Measurements from ENCODE around the gene TBKBP1. TPM values are rescaled to one million over a fixed set of nuclear protein-coding genes. Genes with fewer than 3 reads are reported as not detected.

TBKBP1 gene
- total and polyA plus RNA-seq, 2 of the 4 experiments (the other 2 are of a cell fraction), result 3.4 to 8.5 TPM

- H3K4me3 ChIP-seq (ENCODE audit: insufficient read depth, low read depth, low read length), result no peak overlapping the region
- POLR2A ChIA-PET (ENCODE audit: unreplicated experiment), result no interaction called here
- no peak overlapping the region for H2AFZ ChIP-seq (replicated peaks; ENCODE audit: low read length, poor library complexity)
- no peaks in the 10 kb centered on the region for H3K9me1 ChIP-seq (ENCODE audit: insufficient read depth, low read length)
- no peak overlapping the region for H3K18ac ChIP-seq (ENCODE audit: low read depth, low read length)
- dilution Hi-C loops (cut with HindIII; ENCODE audit: low sequenced_read_pairs, unreplicated experiment) (no loop called here), intact Hi-C loops (cut with micrococcal nuclease) (no loop called here), in situ Hi-C loops (cut with MboI; ENCODE audit: low sequenced_read_pairs) (no loop called here)
- H2BK15ac ChIP-seq (ENCODE audit: low read depth, low read length), result no peak overlapping the region
- H4K8ac ChIP-seq (ENCODE audit: low read depth in 2 of 2, low read length in 2 of 2), result no peak overlapping the region
- peaks cover 96% of the 10 kb centered on the region for H3K27me3 ChIP-seq (ENCODE audit: control insufficient read depth, insufficient read depth, low read length)
- H3K9me3 ChIP-seq (ENCODE audit: control insufficient read depth, insufficient read depth, low read length), result peaks cover 2% of the 10 kb centered on the region; the same call in 1 of the 2 replicates
- CTCF ChIA-PET, result no interaction called here
- H2AK5ac ChIP-seq (ENCODE audit: low read depth, low read length), result no peak overlapping the region
- H3K36me3 ChIP-seq (ENCODE audit: control insufficient read depth, insufficient read depth, low read length), result no peaks in the 10 kb centered on the region
- H2BK5ac ChIP-seq (ENCODE audit: low read depth, low read length, poor library complexity, severe bottlenecking), result no peak overlapping the region
- DNase-seq (no peak), ATAC-seq (ENCODE audit: low read depth) (no peak)
- H3K23ac ChIP-seq (ENCODE audit: low read depth, low read length), result no peak overlapping the region
- H2AK9ac ChIP-seq (replicated peaks; ENCODE audit: low read depth, low read length, poor library complexity), result no peak overlapping the region
- no CpG with 5 or more reads among the region's 4 CpGs for WGBS, 2 experiments (ENCODE audit: extremely low coverage in 2 of 2, insufficient read length in 1 of 2)
- H2BK120ac ChIP-seq (ENCODE audit: low read depth, low read length), result no peak overlapping the region
- H2BK20ac ChIP-seq (ENCODE audit: low read depth, low read length), result no peak overlapping the region
- no peak overlapping the region for H3K9ac ChIP-seq (ENCODE audit: low read depth, low read length)
- H4K91ac ChIP-seq (ENCODE audit: insufficient read depth, low read depth, low read length), result no peak overlapping the region
- H3K4me2 ChIP-seq (ENCODE audit: low read depth, low read length), result no peak overlapping the region
- H3K4me1 ChIP-seq (ENCODE audit: control insufficient read depth, insufficient read depth, low read length), result no peaks in the 10 kb centered on the region
- TF ChIP-seq CEBPB (IDR thresholded peaks at IDR 0.05; ENCODE audit: low read depth, low read length) (no peak), SMC3 (IDR thresholded peaks at IDR 0.05; ENCODE audit: low read depth, low read length) (no peak), ELK1 (IDR thresholded peaks at IDR 0.05; ENCODE audit: borderline replicate concordance, low read depth, low read length) (no peak), USF2 (IDR thresholded peaks at IDR 0.05; ENCODE audit: low read depth, low read length) (no peak), MXI1 (IDR thresholded peaks at IDR 0.05; ENCODE audit: borderline replicate concordance, low read depth, low read length) (no peak), NFE2L2 (IDR thresholded peaks at IDR 0.05; ENCODE audit: low read depth, low read length) (no peak), MAZ (IDR thresholded peaks at IDR 0.05; ENCODE audit: borderline replicate concordance, low read depth, low read length) (no peak), RAD21 (IDR thresholded peaks at IDR 0.05; ENCODE audit: low read length) (no peak), BHLHE40 (IDR thresholded peaks at IDR 0.05; ENCODE audit: low read depth, low read length) (no peak), RFX5 (IDR thresholded peaks at IDR 0.05; ENCODE audit: low read depth, low read length) (no peak), POLR2A (IDR thresholded peaks at IDR 0.05; ENCODE audit: low read depth, low read length) (no peak), RCOR1 (IDR thresholded peaks at IDR 0.05; ENCODE audit: insufficient replicate concordance, low read length) (no peak), CHD1 (IDR thresholded peaks at IDR 0.05; ENCODE audit: low read depth, low read length) (no peak), MAFK (IDR thresholded peaks at IDR 0.05; ENCODE audit: low read depth, low read length) (no peak), CTCF (conservative IDR thresholded peaks at IDR 0.05; ENCODE audit: low read depth, low read length) (no peak), FOS (IDR thresholded peaks at IDR 0.05; ENCODE audit: low read depth, low read length) (no peak)
- peaks cover 12% of the 10 kb centered on the region for H4K20me1 ChIP-seq (ENCODE audit: insufficient read depth, low read length)
- H4K5ac ChIP-seq (ENCODE audit: low read depth, low read length), result no peak overlapping the region
- no peak overlapping the region for H3K27ac ChIP-seq (ENCODE audit: insufficient read depth, low read length)
- no peak overlapping the region for H3K4ac ChIP-seq (ENCODE audit: low read depth, low read length)
- H3K79me1 ChIP-seq (ENCODE audit: low read depth in 1 of 2, low read length in 2 of 2), result no peaks in the 10 kb centered on the region
- no TSS peak for BruUV-seq (replicated peaks)
- H3K56ac ChIP-seq (ENCODE audit: extremely low read depth, insufficient read depth, low read length), result no peak overlapping the region
- H3K14ac ChIP-seq (replicated peaks; ENCODE audit: low read depth, low read length), result no peak overlapping the region
Measured at GRCh38 chr17:47730681-47731080, 36.7 kb downstream of the TBKBP1 start.

All from IMR-90 (cell line).